Pancreas (tissue), 10 donors: ENCODE measurements around the gene CALD1. TPM values are rescaled to one million over a fixed set of nuclear protein-coding genes. Genes with fewer than 3 reads are reported as not detected.
A peak's percentile ranks its signal among the peaks of the same experiment; 100 is the strongest.

ENCODE experiments used
- ATAC-seq, 4 donors: fragments of 200-7000 bp; cut with Tn5 transposase; one replicate each; pipeline versions ENCODE4 v1.8.0 to v1.9.1; 2020; ENCODE audit warnings: mild to moderate bottlenecking in 4 of 4, moderate library complexity in 4 of 4
- DNase-seq, 6 donors: peaks; one replicate each; pipeline ENCODE4 v3.0.0-alpha.2; 2020
- FAIRE-seq: peaks from 2 replicates; lab custom pipeline; 2012; peaks lifted over from hg19 to GRCh38; lab: Jason Lieb, UNC
- H3K27ac ChIP-seq, 4 donors: fragments of 200-600 bp; sonication (generic); 1 replicate in 3 of 4; 2 replicates in 1 of 4; pipeline versions ENCODE4 v1.5.0 to v1.8.0; 2020
- H3K27me3 ChIP-seq, 4 donors: fragments of 200-600 bp; one replicate each; pipeline ENCODE4 v1.8.0; 2021
- H3K36me3 ChIP-seq, 3 donors: fragments of 200-600 bp; sonication (generic) in 1 of 3; one replicate each; pipeline versions ENCODE4 v1.5.0 to v1.8.0; 2020 to 2021
- H3K4me1 ChIP-seq, 3 donors: fragments of 200-600 bp; one replicate each; pipeline ENCODE4 v1.8.0; 2021
- H3K4me3 ChIP-seq, 4 donors: fragments of 200-600 bp; sonication (generic) in 2 of 4; one replicate each; pipeline versions ENCODE4 v1.5.0 to v1.8.0; 2020 to 2021
- H3K9me3 ChIP-seq, 4 donors: fragments of 200-600 bp; one replicate each; pipeline ENCODE4 v1.8.0; 2021
- WGBS, 2 donors: extraction: QIAGEN DNeasy Blood & Tissue Kit; methylation state at CpG; one replicate each; pipeline ENCODE4 v1.1.7; 2013; 5-methylcytosine and 5-hydroxymethylcytosine counted together
- intact Hi-C, 3 donors: fragments of 100-400 bp; cut with DNase I; formaldehyde crosslinking; loops; one replicate each; pipeline versions ENCODE4 v1.11.1 to v1.14.2; 2022
- polyA plus RNA-seq, 2 donors: library from polyadenylated mRNA; stranded (reverse); fragments of 200-250 nt; gene quantifications; one replicate each; pipeline ENCODE4 v1.2.3, GENCODE V29; 2013
- total RNA-seq, 6 donors: library from RNA; stranded (reverse); fragmentation: NEBNext Ultra II Directional in 4 of 6; extraction: Animal tissue kit (Norgen Biotek cat#: 25700) in 4 of 6; gene quantifications; one replicate each; pipeline versions ENCODE4 v1.2.1 to v1.2.4, GENCODE V29; 2021 to 2023
- TF ChIP-seq, protein P1 (sequence below), 4 donors: fragments of 200-600 bp; sonication (generic) in 3 of 4; IDR thresholded peaks; one replicate each; pipeline versions ENCODE4 v1.5.0 to v1.8.0; 2021; ENCODE audit warnings: antibody characterized with exemption in 4 of 4
- donor health status: healthy with polysubstance abuse.
- donor health status: DM: no; HTN: no; CAD: no; lungs with moderate emphysema.
- donor health status: DM: no; HTN: no; CAD: no.
- donor health status: control.
- donor health status: control.
- donor health status: Bipolar disorder and iron deficiency.
- donor health status: DM: yes; HTN: yes; CAD: no.
- donor health status: DM: no; HTN: no; CAD: no.
- donor health status: DM: no; HTN: no; CAD: no.
- donor health status: DM: yes; HTN: yes; CAD: no.

CALD1 gene
- total and polyA plus RNA-seq, 8 donors = 17.0 to 85.8 (median 33.2) TPM

DNA sequence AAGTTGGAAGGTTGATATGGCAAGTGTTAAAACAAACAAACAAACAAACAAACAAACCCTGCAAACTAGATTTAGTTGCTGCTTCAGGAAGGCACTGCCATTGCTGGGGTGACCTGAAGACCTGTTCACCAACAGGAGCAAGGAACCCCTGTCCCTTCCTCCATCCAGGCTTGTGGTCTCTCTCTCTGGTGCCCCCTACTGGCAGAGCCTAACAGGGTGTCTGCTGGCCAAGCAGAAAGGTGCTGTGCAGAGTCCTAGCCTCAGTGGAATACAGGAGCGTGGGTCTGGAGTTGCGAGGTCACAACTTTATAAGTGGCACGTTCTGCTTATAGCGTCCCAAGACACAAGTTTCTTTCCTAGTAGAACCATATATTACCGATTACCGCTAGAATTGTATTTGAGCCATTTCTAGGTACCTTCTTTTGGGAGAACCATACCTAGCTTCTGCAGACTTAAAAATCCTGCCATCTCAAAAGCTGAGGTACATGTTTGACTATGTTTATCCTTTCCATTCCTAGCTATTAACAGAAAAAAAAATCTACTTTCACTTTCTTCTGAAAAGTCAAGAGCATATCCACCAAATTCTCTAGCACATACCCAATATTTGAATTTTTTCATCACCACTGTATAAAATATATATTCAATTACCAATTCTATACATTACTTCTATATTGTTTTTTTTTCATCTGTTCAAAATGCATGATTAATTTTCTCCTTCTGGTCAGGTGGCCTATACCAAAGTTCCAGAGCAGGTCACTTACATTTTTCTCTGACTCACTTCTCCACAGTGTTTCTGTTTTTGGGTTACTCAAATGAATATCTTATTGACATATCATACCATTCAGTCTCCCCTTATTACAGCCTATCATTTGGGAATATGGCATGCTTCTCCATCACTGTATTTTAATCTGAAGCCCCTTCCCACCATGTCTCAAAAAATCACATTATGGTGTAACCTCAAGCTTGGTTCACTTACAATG, 29.1 kb upstream of the CALD1 start:
- H3K27ac ChIP-seq = no peak overlapping the region
- DNase-seq (peak in 4 of 6 donors; percentile 26 to 63 (median 38)), FAIRE-seq (no peak), ATAC-seq (peak in 3 of 4 donors; percentile 56 to 68 (median 62))
- no peak overlapping the region for H3K4me3 ChIP-seq
- intact Hi-C loops = no loop called here
- TF ChIP-seq, protein P1, sequence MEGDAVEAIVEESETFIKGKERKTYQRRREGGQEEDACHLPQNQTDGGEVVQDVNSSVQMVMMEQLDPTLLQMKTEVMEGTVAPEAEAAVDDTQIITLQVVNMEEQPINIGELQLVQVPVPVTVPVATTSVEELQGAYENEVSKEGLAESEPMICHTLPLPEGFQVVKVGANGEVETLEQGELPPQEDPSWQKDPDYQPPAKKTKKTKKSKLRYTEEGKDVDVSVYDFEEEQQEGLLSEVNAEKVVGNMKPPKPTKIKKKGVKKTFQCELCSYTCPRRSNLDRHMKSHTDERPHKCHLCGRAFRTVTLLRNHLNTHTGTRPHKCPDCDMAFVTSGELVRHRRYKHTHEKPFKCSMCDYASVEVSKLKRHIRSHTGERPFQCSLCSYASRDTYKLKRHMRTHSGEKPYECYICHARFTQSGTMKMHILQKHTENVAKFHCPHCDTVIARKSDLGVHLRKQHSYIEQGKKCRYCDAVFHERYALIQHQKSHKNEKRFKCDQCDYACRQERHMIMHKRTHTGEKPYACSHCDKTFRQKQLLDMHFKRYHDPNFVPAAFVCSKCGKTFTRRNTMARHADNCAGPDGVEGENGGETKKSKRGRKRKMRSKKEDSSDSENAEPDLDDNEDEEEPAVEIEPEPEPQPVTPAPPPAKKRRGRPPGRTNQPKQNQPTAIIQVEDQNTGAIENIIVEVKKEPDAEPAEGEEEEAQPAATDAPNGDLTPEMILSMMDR (IDR thresholded peaks at IDR 0.05) = peak; percentile 22 to 62 (median 44)
- no peaks in the 10 kb centered on the region for H3K9me3 ChIP-seq
- no peaks in the 10 kb centered on the region for H3K36me3 ChIP-seq
- H3K27me3 ChIP-seq = no peaks in the 10 kb centered on the region
- 65 to 68% methylated on average over 6 of the region's 6 CpGs for WGBS, 2 donors
- no peaks in the 10 kb centered on the region for H3K4me1 ChIP-seq

DNA sequence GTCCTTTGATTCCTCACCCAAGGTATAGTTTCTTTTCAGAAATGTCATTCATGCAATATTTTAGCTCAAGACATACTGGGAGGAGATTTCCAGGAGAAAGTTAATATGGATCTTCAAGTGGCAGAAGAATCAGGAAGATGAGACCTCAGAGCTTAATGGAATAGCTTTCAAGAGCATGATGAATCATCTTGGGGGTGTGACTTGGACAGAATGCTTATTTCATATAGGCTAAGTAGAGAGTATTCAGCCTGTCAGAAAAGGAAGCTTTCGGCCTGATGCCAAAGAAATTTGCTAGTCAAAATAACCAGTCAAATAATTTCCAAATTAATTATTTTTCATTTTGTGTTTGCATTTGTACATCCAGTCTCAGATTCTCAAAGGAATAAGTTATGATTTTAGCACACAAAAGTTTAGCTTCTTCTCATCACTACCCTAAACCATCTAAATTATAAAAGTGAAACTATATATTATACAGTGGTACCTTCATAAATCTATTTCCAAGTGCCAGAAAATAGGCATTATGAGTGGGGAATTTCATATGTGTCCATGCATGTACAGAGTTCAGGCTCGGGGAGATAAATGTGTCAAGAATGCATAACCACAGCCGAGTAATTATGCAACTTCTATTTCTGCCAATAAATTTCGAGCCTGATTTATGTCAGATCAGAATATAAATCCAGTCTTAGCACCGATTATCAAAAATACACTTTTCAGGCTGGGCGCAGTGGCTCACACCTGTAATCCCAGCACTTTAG, 27.3 kb upstream of the CALD1 start:
- TF ChIP-seq, protein P1 (IDR thresholded peaks at IDR 0.05) = no peak
- no peak overlapping the region for H3K27ac ChIP-seq
- H3K9me3 ChIP-seq = no peaks in the 10 kb centered on the region
- no peak for FAIRE-seq
- no peak overlapping the region for H3K4me3 ChIP-seq
- intact Hi-C loops = no loop called here
- no peak for ATAC-seq
- no peaks in the 10 kb centered on the region for H3K36me3 ChIP-seq
- no peaks in the 10 kb centered on the region for H3K27me3 ChIP-seq
- no peak for DNase-seq
- 67 to 77% methylated on average over 6 of the region's 6 CpGs for WGBS, 2 donors
- H3K4me1 ChIP-seq = no peaks in the 10 kb centered on the region

DNA sequence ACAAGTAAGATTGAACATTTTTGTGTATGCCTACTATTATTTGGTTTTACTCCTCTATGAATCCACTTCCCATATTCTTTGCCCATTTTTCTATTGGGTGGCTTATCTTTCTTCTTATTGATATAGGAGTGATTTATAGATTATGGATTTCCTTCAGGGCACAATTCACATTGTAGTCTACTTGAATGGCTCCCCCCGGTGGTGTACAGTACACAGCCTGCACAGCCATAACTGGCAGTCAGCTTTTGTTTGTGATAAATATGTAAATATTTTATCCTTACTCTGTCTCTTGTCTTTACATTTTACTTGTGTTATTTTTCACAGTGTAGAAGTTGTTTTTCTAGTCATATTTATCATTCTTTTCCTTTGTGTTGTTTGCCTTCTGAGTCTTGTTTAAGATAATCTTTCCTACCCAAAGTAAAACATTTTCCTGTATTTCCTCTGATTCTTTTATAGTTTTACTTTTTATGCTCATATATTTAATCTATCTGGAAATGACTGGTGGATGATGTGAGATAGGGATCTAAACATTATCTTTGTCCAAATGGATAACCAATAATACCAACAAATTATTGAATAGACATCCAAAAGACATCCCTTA, 23.9 kb upstream of the CALD1 start:
- FAIRE-seq (no peak), DNase-seq (no peak), ATAC-seq (no peak)
- H3K36me3 ChIP-seq = no peaks in the 10 kb centered on the region
- WGBS, 2 donors = 28 to 39% methylated on average over 1 of the region's 1 CpG
- H3K4me3 ChIP-seq = no peak overlapping the region
- no peak overlapping the region for H3K27ac ChIP-seq
- intact Hi-C loops = no loop called here
- no peaks in the 10 kb centered on the region for H3K9me3 ChIP-seq
- no peaks in the 10 kb centered on the region for H3K27me3 ChIP-seq
- H3K4me1 ChIP-seq = no peaks in the 10 kb centered on the region
- TF ChIP-seq, protein P1 (IDR thresholded peaks at IDR 0.05) = peak in 2 of 4 donors; percentile 12 to 21

DNA sequence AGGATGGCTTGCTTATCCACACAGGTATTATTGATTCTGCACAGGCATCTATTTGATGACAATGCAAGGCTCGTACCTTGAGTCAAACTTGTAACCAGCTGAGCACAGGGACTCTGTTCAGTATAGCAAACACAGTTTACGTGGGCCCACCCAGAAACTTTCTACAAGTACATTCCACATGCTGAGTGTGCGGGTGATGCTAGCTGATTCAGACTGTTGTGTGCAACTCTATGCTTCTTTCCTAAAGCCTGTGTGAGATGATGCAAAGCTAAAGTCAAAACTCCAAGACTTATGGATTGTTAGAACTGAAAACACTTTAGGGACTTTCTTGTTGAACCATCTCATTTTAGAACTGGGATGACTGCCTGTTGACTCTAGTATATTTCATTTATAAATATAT, 21.5 kb upstream of the CALD1 start:
- Histone ChIP-seq H3K36me3 (no peaks in the 10 kb centered on the region), H3K27me3 (no peaks in the 10 kb centered on the region), H3K4me1 (peaks cover 0 to 5% (median 0%) of the 10 kb centered on the region in 3 donors), H3K27ac (no peak overlapping the region), H3K4me3 (no peak overlapping the region), H3K9me3 (no peaks in the 10 kb centered on the region)
- FAIRE-seq = no peak
- TF ChIP-seq, protein P1 (IDR thresholded peaks at IDR 0.05) = no peak
- no peak for ATAC-seq
- 90 to 93% methylated on average over 3 of the region's 3 CpGs for WGBS, 2 donors
- no peak for DNase-seq
- intact Hi-C loops = no loop called here
